Amniotic stem cell (primary cell): ENCODE results near the gene CTBP2.

Experiments used
- DNase-seq: peaks from one replicate; lab custom pipeline; 2025; lab: John Stamatoyannopoulos, UW

CTBP2 gene

GRCh38 chr10:125106586-125106985, 53.8 kb downstream of the CTBP2 start:
- no peak for DNase-seq

- no peak for DNase-seq
These were observed 54.6 kb downstream of the CTBP2 start for GRCh38 chr10:125105706-125106255.

- DNase-seq, result no peak
These were observed 55.2 kb downstream of the CTBP2 start for GRCh38 chr10:125105155-125105554.

DNA sequence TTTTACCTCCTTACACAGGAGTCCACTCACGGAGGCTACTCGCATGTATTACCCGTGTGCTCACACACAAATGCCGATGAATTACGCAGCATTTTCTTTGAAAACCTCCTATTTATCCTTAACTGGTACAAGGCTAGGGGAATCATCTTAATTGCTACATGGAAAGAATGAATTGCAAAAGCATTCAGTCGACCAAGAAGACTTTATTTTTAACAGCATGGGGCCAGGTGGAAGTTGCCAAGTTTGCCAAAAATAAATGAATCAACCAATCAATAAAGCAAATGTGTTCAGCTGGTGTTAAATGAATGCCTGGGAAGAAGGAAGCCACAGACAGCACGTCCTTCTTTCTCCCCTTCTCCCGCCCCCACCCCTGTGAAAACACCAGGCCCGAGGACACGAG, 55.8 kb downstream of the CTBP2 start:
- DNase-seq, result no peak

- DNase-seq, result no peak
These were observed 56.4 kb downstream of the CTBP2 start for GRCh38 chr10:125103924-125104323.

GRCh38 chr10:125103466-125103865, 56.9 kb downstream of the CTBP2 start:
- no peak for DNase-seq

DNA sequence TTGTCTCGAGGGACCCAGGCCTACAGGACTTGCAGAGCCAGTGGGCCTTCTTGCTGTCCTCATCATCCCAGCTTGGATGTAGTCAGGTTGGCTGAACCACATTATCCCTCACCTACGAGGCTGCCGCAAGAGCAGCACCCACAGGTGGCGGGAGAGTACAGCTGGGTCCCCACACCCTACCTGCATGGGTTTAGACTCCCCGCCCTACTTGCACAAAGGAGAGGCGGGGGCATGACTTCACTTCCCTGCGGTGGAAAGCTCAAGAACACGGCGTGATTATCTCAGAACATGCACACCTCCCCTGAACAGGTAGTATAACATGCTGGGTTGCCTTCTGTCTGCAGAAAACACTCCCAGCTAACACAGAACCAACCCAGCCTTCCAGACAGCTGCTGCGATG, 57.5 kb downstream of the CTBP2 start:
- DNase-seq, result no peak

GRCh38 chr10:125102246-125102645, 58.1 kb downstream of the CTBP2 start:
- DNase-seq, result no peak

GRCh38 chr10:125101581-125101980, 58.8 kb downstream of the CTBP2 start:
- DNase-seq, result no peak

GRCh38 chr10:125101049-125101448, 59.3 kb downstream of the CTBP2 start:
- DNase-seq, result no peak

- no peak for DNase-seq
These were observed 62.8 kb downstream of the CTBP2 start for GRCh38 chr10:125097409-125098070.

DNA sequence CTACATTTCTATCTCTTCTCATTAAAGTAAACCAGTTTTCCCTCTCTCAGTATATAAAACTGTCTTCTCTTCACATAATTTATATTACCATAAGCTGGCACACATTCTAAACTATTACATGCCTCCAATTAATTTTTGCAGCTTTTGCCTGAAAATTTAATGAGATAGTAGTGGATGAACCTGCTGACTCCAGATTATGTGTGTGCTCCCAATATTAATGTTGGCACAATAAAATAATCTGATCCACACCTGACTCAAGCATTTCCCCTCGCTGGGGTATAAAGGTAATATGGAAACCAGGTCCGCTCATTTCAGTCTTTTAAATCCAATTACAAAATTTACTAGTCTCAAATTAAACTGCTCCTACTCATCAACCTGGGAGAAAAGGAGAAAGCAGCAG, 63.4 kb downstream of the CTBP2 start:
- no peak for DNase-seq

DNA sequence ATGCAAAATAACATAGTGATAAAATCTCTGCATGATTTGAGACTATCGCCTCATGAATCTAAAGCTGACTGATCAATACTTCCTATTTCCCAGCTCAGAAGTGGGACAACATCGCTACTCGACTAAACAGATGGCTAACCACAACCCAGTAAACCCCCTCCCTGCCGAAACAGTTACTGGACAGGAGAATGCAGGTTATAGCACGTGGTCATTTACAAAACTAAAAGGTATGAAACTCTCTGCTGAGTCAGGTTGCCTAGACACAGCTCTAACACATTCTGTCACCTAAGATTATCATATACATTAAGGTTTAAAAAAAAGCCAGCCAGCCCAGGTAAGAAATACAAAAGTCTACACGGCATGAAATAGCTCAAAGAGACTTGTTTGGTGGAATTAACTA, 64.0 kb downstream of the CTBP2 start:
- DNase-seq, result no peak

DNA sequence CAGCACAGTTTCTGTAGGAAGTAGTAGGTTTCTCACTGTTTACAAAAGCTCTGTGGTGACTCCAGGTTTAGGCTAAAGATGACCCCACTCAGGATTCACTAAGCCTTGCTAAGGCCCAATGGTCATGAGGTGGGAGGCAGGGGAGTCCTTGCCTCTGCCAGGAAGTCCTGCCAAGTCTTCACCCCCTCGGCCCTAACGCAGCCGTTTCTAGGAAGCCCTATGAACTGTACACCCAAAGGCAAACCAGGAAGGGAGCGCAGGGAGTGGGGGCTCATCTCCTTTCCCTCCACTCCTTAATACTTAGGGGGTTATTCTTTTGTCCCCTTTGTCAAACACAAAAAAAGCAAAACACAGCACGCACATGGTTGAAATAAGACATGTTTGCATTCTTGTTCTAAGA, 64.6 kb downstream of the CTBP2 start:
- no peak for DNase-seq

GRCh38 chr10:125095228-125095627, 65.1 kb downstream of the CTBP2 start:
- no peak for DNase-seq

GRCh38 chr10:125094806-125095205, 65.6 kb downstream of the CTBP2 start:
- DNase-seq, result no peak

GRCh38 chr10:125093974-125094705, 66.2 kb downstream of the CTBP2 start:
- DNase-seq, result no peak

- no peak for DNase-seq
These were observed 67.0 kb downstream of the CTBP2 start for GRCh38 chr10:125093199-125093973.

DNA sequence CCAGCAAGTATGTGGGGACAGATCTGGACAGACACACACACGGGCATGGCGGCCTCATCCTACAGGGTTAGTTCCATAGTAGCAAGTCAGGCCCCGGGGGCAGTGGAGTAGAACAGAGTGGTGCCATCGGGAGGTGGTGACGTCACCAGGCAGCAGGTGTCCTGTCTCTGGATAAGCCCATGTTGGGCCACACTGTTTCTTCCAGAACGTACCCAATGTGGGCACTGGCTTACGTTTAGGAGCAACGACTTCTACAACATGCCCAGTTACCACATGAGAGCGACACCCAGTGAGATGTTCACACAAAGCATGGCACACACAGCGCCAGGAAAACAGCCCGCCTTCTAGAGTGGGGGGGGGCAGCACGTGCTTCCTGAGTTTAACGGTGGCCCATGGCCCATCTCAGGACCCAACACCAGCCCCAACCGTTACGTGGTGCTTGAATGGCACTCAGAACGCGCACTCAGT, 67.8 kb downstream of the CTBP2 start:
- DNase-seq, result no peak

DNA sequence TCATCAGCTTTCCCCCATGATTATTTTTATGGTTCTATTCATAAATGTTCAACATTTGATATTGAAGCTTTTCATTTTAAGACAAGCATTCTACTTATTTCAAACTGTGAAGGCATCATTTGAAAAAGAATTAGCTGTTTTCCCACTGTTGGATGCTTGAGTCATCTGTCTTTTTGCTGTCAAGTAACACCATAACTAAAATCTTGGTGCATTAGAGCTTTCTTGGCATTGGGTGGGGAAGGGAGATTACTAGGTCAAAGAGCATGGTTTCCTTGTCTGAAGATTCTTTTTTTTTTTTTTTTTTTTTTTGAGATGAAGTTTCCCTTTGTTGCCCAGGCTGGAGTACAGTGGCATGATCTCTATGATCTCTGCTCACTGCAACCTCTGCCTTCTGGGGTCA, 68.5 kb downstream of the CTBP2 start:
- DNase-seq, result no peak

GRCh38 chr10:125089469-125089868, 70.9 kb downstream of the CTBP2 start:
- DNase-seq, result no peak

- no peak for DNase-seq
These were observed 72.5 kb downstream of the CTBP2 start for GRCh38 chr10:125087897-125088215.
